DND-41 (cell line): ENCODE results near the gene ZCCHC2.

Experiments
- ATAC-seq: fragments of 200-7000 bp; cut with Tn5 transposase; 3 replicates; pipeline ENCODE4 v1.9.1; 2021; ENCODE audit warnings: low read depth; ENCODE audit not compliant: insufficient read depth
- DNase-seq: peaks from one replicate; pipeline ENCODE4 v3.0.0-alpha.2; 2020
- H2AFZ ChIP-seq: 2 replicates; pipeline ENCODE4 v1.6.0; 2012; ENCODE audit warnings: low read depth, low read length
- H3K27ac ChIP-seq: 2 replicates; pipeline ENCODE4 v1.5.1; 2012; ENCODE audit warnings: low read length, inconsistent platforms
- H3K27me3 ChIP-seq: fragments of 200-600 bp; sonication (generic); 2 replicates; pipeline ENCODE4 v1.6.0; 2012; ENCODE audit warnings: low read length, mild to moderate bottlenecking, inconsistent platforms; ENCODE audit not compliant: insufficient read depth, poor library complexity
- H3K36me3 ChIP-seq: 2 replicates; pipeline ENCODE4 v1.5.1; 2012; ENCODE audit warnings: low read length, inconsistent platforms; ENCODE audit not compliant: insufficient read depth
- H3K4me1 ChIP-seq: 2 replicates; pipeline ENCODE4 v1.5.1; 2012; ENCODE audit warnings: mild to moderate bottlenecking, low read length; ENCODE audit not compliant: insufficient read depth
- H3K4me2 ChIP-seq: 2 replicates; pipeline ENCODE4 v1.6.0; 2012; ENCODE audit warnings: mild to moderate bottlenecking, moderate library complexity, low read length, inconsistent platforms; ENCODE audit not compliant: insufficient read depth
- H3K4me3 ChIP-seq, 2 experiments: fragments of 200-600 bp in 1 of 2; shearing (Covaris generic) in 1 of 2; 2 replicates each; pipeline ENCODE4 v1.5.1; 2012 to 2016; ENCODE audit warnings: inconsistent platforms in 2 of 2, low read length in 2 of 2, mild to moderate bottlenecking in 2 of 2, low read depth in 1 of 2, moderate library complexity in 1 of 2
- H3K79me2 ChIP-seq: 2 replicates; pipeline ENCODE4 v1.6.0; 2012; ENCODE audit warnings: low read length, inconsistent platforms; ENCODE audit not compliant: insufficient read depth
- H3K9ac ChIP-seq: 2 replicates; pipeline ENCODE4 v1.6.0; 2012; ENCODE audit warnings: low read depth, mild to moderate bottlenecking, inconsistent platforms, low read length, moderate library complexity
- H3K9me3 ChIP-seq: 2 replicates; pipeline ENCODE4 v1.5.1; 2012; ENCODE audit warnings: low read length, moderate library complexity, mild to moderate bottlenecking, inconsistent platforms; ENCODE audit not compliant: insufficient read depth, severe bottlenecking
- H4K20me1 ChIP-seq: 2 replicates; pipeline ENCODE4 v1.6.0; 2012; ENCODE audit warnings: low read length; ENCODE audit not compliant: insufficient read depth
- EZH2 ChIP-seq: IDR thresholded peaks from 3 replicates; pipeline ENCODE4 v1.6.1; 2012; ENCODE audit warnings: borderline replicate concordance, low read depth, mild to moderate bottlenecking, moderate library complexity, low read length, inconsistent platforms; ENCODE audit not compliant: severe bottlenecking
- TF ChIP-seq, protein P1 (sequence below): IDR thresholded peaks from 2 replicates; pipeline ENCODE4 v1.5.1; 2012; ENCODE audit warnings: borderline replicate concordance, low read length, moderate library complexity, mild to moderate bottlenecking; ENCODE audit not compliant: poor library complexity, severe bottlenecking; ENCODE audit errors: extremely low read depth

The ZCCHC2 gene

DNA sequence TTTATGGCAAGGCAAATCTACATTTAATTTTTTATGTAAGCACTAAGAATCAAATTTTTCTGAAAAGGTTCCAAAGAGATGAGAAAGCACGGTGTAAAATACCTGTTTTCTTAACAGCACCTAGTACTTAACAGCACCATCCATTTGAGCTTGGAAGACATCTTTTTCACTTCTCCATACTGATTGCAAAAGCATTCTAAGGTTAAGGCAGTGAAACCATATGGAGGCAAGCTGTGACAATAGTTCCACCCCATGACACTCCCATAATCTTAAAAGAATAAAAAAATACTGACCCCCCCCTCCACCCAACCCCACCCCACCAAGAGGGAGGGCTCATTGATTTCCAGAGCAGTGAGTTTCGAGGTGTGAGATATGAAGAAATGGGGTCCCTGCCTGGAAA is 60.6 kb downstream of the ZCCHC2 start:
- no peak overlapping the region for H3K4me2 ChIP-seq
- no peaks in the 10 kb centered on the region for H3K9me3 ChIP-seq
- no peaks in the 10 kb centered on the region for H3K79me2 ChIP-seq
- H2AFZ ChIP-seq: no peak overlapping the region
- TF ChIP-seq EZH2: no peak
- TF ChIP-seq, protein P1, sequence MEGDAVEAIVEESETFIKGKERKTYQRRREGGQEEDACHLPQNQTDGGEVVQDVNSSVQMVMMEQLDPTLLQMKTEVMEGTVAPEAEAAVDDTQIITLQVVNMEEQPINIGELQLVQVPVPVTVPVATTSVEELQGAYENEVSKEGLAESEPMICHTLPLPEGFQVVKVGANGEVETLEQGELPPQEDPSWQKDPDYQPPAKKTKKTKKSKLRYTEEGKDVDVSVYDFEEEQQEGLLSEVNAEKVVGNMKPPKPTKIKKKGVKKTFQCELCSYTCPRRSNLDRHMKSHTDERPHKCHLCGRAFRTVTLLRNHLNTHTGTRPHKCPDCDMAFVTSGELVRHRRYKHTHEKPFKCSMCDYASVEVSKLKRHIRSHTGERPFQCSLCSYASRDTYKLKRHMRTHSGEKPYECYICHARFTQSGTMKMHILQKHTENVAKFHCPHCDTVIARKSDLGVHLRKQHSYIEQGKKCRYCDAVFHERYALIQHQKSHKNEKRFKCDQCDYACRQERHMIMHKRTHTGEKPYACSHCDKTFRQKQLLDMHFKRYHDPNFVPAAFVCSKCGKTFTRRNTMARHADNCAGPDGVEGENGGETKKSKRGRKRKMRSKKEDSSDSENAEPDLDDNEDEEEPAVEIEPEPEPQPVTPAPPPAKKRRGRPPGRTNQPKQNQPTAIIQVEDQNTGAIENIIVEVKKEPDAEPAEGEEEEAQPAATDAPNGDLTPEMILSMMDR: no peak
- H3K27ac ChIP-seq: no peak overlapping the region; the same call in 1 of the 2 replicates
- H3K36me3 ChIP-seq: peaks cover 4% of the 10 kb centered on the region; the same call in 1 of the 2 replicates
- H4K20me1 ChIP-seq: no peaks in the 10 kb centered on the region
- H3K27me3 ChIP-seq: no peaks in the 10 kb centered on the region
- H3K4me1 ChIP-seq: peaks cover 18% of the 10 kb centered on the region
- DNase-seq (no peak), ATAC-seq (no peak)
- H3K4me3 ChIP-seq: no peak overlapping the region
- H3K9ac ChIP-seq: no peak overlapping the region

DNA sequence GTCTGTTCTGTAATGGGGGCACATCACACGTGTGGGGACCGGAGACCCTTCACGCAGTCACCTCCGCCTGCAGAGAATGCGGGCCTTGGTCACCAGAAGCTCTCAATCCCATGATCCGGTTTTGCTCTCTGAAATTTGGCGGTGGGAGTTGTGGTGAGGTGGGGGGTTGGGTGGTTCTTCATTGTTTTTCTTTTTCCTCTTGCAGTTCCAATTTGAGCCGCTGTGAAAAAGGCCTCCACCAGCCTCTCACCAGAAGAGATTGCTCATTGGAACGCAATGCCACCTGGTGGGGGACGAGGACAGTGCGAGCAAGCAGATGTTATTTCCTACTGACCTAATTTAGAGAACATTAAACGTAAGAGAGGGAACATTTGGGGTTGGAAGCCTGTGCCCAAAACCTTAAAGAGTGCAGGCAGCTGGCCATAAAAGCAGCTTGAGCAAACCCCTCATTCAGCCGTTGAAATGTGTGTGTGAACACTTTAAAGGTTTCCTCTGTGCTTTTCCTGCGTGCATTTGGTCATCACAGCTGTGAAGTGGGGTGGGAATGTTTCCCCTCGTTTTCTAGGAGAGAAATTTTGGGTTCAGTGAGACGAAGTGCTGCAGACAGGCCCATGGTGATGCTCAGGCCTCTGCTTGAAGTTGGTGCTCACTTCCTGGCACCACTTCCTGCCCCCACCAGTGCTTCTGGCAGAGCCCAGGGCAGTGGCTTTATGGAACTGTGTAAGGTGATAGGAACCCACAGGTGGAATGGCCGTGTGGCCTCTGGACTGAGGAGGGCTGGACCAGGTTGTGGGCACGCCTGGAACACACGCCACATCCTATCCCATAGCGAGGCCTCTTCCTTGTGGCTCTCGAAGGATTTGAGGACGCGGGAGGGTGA is 61.7 kb downstream of the ZCCHC2 start:
- Histone ChIP-seq H3K36me3 (peaks cover 2% of the 10 kb centered on the region; the same call in 1 of the 2 replicates), H3K27me3 (no peaks in the 10 kb centered on the region), H3K4me2 (peak overlapping the region; percentile 30), H3K4me3 (no peak overlapping the region), H3K4me1 (peaks cover 18% of the 10 kb centered on the region), H4K20me1 (no peaks in the 10 kb centered on the region), H3K79me2 (no peaks in the 10 kb centered on the region), H3K9me3 (no peaks in the 10 kb centered on the region), H3K27ac (peak overlapping the region; percentile 59), H3K9ac (0 out of 2 replicates have a peak overlapping the region, but pooled peaks have one; percentile 7), H2AFZ (peak overlapping the region; percentile 60)
- ATAC-seq (peak; percentile 95), DNase-seq (peak; percentile 89)
- no peak for TF ChIP-seq EZH2
- TF ChIP-seq, protein P1: peak; percentile 95

DNA sequence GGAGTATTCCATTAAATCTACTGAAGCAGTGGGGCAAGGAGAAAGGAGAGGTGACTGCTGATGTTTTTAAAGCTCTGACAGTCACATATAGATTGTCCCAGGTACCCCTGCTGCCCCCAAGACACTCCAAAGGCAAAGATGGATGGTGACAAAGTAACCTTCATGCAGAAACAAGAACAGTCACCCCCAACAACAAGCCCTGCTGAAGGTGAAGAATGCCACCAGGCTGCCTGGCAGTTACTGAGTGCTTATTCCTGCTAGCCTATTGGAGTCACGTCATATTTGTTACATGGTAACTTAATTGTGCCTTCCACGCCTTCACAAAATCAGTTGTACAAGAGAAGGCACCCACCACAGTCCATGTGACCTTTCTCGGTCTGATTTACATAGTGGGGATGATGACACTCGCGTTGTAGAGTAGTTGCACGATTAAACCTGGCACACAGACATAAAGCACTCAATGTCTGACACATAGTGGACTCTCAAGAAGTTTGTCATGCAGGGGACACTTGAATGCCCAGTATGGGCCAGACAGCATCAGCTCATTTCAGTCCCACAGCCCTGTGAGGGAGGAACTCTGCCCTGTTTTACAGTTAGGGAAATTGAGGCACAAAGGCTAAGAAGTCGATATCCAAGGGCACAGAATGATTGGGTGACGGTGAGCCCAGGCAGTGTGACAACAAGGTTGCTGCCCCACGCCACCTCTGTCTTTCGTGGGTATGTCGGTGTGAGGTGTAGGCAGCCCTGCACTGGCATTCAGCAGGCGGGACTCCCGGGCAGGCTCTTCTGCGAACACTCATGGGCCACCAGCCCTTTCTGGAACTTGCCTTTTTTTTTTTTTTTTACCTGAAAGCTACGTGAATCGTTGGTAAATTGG is 62.7 kb downstream of the ZCCHC2 start:
- Histone ChIP-seq H3K79me2 (no peaks in the 10 kb centered on the region), H3K9me3 (no peaks in the 10 kb centered on the region), H3K9ac (no peak overlapping the region), H3K27ac (no peak overlapping the region), H3K27me3 (no peaks in the 10 kb centered on the region), H3K36me3 (no peaks in the 10 kb centered on the region), H2AFZ (no peak overlapping the region), H3K4me2 (no peak overlapping the region), H3K4me1 (peaks cover 18% of the 10 kb centered on the region), H3K4me3 (no peak overlapping the region), H4K20me1 (no peaks in the 10 kb centered on the region)
- ATAC-seq (no peak), DNase-seq (no peak)
- no peak for TF ChIP-seq EZH2
- TF ChIP-seq, protein P1: no peak
